Measurements from ENCODE around the gene NRIP1. TPM values are rescaled to one million over a fixed set of nuclear protein-coding genes. Genes with fewer than 3 reads are reported as not detected.

The NRIP1 gene
- total and polyA plus RNA-seq, 2 of the 13 experiments (the other 11 are each of a cell fraction or from before 2014, with no cell fraction given): 21.0 to 69.0 TPM

DNA sequence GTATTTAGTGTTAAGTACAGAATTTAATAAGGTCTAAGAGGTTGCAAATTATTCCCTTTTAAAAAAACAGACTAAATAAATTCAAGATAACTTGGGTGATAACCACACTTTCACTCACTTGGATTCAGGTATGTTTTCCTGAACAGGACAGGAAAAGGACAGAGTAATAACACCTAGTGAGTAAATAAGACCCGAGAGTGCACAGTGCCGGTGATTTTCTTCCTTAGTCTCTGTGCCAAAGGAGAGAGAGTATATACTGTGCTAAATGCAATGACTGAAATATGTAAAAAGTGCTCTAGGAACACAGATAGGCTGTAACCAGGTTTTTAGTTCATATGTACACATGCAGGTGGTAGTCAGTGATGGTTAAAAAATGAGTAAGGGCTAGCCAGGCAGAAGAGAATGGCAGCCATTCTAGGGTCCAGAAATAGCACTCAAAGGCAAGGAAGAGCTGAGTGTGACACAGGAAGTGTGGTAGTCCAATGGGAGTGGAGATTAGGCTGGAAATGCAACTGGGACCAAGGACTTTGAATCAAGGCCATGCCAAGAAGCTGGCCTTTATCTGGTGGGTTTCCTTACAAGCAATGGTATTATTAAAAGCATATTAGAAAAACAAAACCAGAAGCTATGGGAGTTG lies 58.1 kb downstream of the NRIP1 start:
- H3K79me2 ChIP-seq (ENCODE audit: insufficient read depth, low read length): peaks cover 96% of the 10 kb centered on the region

GRCh38 chr21:15005391-15005790 lies 59.4 kb downstream of the NRIP1 start:
- Histone ChIP-seq H3K4me3 (replicated peaks in 1 of 3; ENCODE audit: insufficient read depth in 1 of 3, low read depth in 2 of 3, low read length in 3 of 3) (no peak overlapping the region), H3K4me2 (ENCODE audit: low read depth, low read length) (no peak overlapping the region), H2AFZ (ENCODE audit: low read length) (no peak overlapping the region), H3K36me3 (replicated peaks in 1 of 2; ENCODE audit: control insufficient read depth in 1 of 2, insufficient read depth in 2 of 2, low read length in 2 of 2) (peaks cover 7 to 40% of the 10 kb centered on the region in 2 experiments; a peak in 4 of 5 replicates), H3K27me3 (ENCODE audit: control insufficient read depth in 1 of 2, insufficient read depth in 2 of 2, low read length in 2 of 2) (no peaks in the 10 kb centered on the region), H3K79me2 (ENCODE audit: insufficient read depth, low read length) (peaks cover 100% of the 10 kb centered on the region), H3K9me3 (ENCODE audit: low read length) (no peaks in the 10 kb centered on the region), H3K27ac (ENCODE audit: extremely low read length, insufficient read depth, low read length) (no peak overlapping the region), H3K9ac (ENCODE audit: insufficient read depth, low read depth, low read length) (no peak overlapping the region), H4K20me1 (ENCODE audit: insufficient read depth, low read length) (peaks cover 62% of the 10 kb centered on the region), H3K4me1 (ENCODE audit: insufficient read depth, low read length) (peaks cover 80% of the 10 kb centered on the region)
- 93% methylated on average over 6 of the region's 6 CpGs for WGBS (ENCODE audit: low lambda C conversion rate)
- BruUV-seq (replicated peaks): no TSS peak
- peak; percentile 87 for TF ChIP-seq RBM22 (optimal IDR thresholded peaks at IDR 0.05; ENCODE audit: low read length)
- no peak for TF ChIP-seq ZNF337 (CRISPR knock-in tag; IDR thresholded peaks at IDR 0.05; ENCODE audit: borderline replicate concordance, low read depth)
- TF ChIP-seq TCF12 (IDR thresholded peaks at IDR 0.05): no peak
- no peak for TF ChIP-seq TCF12 (CRISPR knock-in tag; IDR thresholded peaks at IDR 0.05)
- TF ChIP-seq MEF2D (CRISPR knock-in tag; IDR thresholded peaks at IDR 0.05): no peak
- TF ChIP-seq RXRB (CRISPR knock-in tag; IDR thresholded peaks at IDR 0.05; ENCODE audit: borderline replicate concordance): no peak
- no peak for FAIRE-seq
- ATAC-seq: no peak
- DNase-seq (ENCODE audit: low spot score): no peak
- intact Hi-C loops (cut with micrococcal nuclease; ENCODE audit: unreplicated experiment) (no loop called here), in situ Hi-C loops (cut with HindIII; ENCODE audit: extremely low pct_ligation_motif_present, low pct_unique_long_range_greater_than_20kb) (no loop called here)
- CTCF ChIA-PET (ENCODE audit: low intra/inter-chr PET ratio, low total read pairs): no interaction called here
- POLR2A ChIA-PET: no interaction called here

More for the DNA sequence above, 58.1 kb downstream of the NRIP1 start:
- Histone ChIP-seq H3K9ac (ENCODE audit: insufficient read depth, low read depth, low read length) (no peak overlapping the region), H4K20me1 (ENCODE audit: insufficient read depth, low read length) (peaks cover 49% of the 10 kb centered on the region), H3K4me3 (replicated peaks in 1 of 3; ENCODE audit: insufficient read depth in 1 of 3, low read depth in 2 of 3, low read length in 3 of 3) (no peak overlapping the region), H3K27ac (ENCODE audit: extremely low read length, insufficient read depth, low read length) (no peak overlapping the region), H2AFZ (ENCODE audit: low read length) (no peak overlapping the region), H3K36me3 (replicated peaks in 1 of 2; ENCODE audit: control insufficient read depth in 1 of 2, insufficient read depth in 2 of 2, low read length in 2 of 2) (peaks cover 7 to 44% of the 10 kb centered on the region in 2 experiments; a peak in 4 of 5 replicates), H3K9me3 (ENCODE audit: low read length) (no peaks in the 10 kb centered on the region), H3K4me1 (ENCODE audit: insufficient read depth, low read length) (peaks cover 67% of the 10 kb centered on the region), H3K27me3 (ENCODE audit: control insufficient read depth in 1 of 2, insufficient read depth in 2 of 2, low read length in 2 of 2) (no peaks in the 10 kb centered on the region), H3K4me2 (ENCODE audit: low read depth, low read length) (no peak overlapping the region)
- FAIRE-seq: no peak
- intact Hi-C loops (cut with micrococcal nuclease; ENCODE audit: unreplicated experiment): no loop called here
- BruUV-seq (replicated peaks): no TSS peak
- in situ Hi-C loops (cut with HindIII; ENCODE audit: extremely low pct_ligation_motif_present, low pct_unique_long_range_greater_than_20kb): no loop called here
- CTCF ChIA-PET (ENCODE audit: low intra/inter-chr PET ratio, low total read pairs): no interaction called here
- POLR2A ChIA-PET: interaction anchor here (1.0 kb wide), 1 partner anchor 58 kb away, joined by 3 read pairs; the partner anchor contains the start of gene NRIP1
- ATAC-seq: peak; percentile 29; the same call in 1 of the 3 replicates
- DNase-seq (ENCODE audit: low spot score): no peak
- WGBS (ENCODE audit: low lambda C conversion rate): 91% methylated on average over 2 of the region's 2 CpGs
- peak; percentile 97 for TF ChIP-seq RBM22 (optimal IDR thresholded peaks at IDR 0.05; ENCODE audit: low read length)
- TF ChIP-seq, protein P1, sequence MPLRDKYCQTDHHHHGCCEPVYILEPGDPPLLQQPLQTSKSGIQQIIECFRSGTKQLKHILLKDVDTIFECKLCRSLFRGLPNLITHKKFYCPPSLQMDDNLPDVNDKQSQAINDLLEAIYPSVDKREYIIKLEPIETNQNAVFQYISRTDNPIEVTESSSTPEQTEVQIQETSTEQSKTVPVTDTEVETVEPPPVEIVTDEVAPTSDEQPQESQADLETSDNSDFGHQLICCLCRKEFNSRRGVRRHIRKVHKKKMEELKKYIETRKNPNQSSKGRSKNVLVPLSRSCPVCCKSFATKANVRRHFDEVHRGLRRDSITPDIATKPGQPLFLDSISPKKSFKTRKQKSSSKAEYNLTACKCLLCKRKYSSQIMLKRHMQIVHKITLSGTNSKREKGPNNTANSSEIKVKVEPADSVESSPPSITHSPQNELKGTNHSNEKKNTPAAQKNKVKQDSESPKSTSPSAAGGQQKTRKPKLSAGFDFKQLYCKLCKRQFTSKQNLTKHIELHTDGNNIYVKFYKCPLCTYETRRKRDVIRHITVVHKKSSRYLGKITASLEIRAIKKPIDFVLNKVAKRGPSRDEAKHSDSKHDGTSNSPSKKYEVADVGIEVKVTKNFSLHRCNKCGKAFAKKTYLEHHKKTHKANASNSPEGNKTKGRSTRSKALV (CRISPR knock-in tag; IDR thresholded peaks at IDR 0.05): no peak
- no peak for TF ChIP-seq EZH2 (conservative IDR thresholded peaks at IDR 0.05; ENCODE audit: low read depth, low read length)
- TF ChIP-seq ZNF644 (CRISPR knock-in tag; IDR thresholded peaks at IDR 0.05; ENCODE audit: low read depth): 0 out of 2 replicates have a peak, but pooled peaks have one; percentile 54
- no peak for TF ChIP-seq GTF3A (CRISPR knock-in tag; conservative IDR thresholded peaks at IDR 0.05)

Data from HepG2 (cell line).